ENCODE measurements around the gene TSC22D4.

The TSC22D4 gene

GRCh38 chr7:100477871-100478267 is 1.1 kb downstream of the TSC22D4 start:
- TF ChIP-seq CTCF (IDR thresholded peaks at IDR 0.05; ENCODE audit: low read depth, low read length, missing control alignments) = no peak

GRCh38 chr7:100476903-100477870 is 1.8 kb downstream of the TSC22D4 start:
- peak overlapping the region; percentile 91 for H3K4me3 ChIP-seq (ENCODE audit: low read depth, low read length)
- DNase-seq (ENCODE audit: low read depth) = no peak
- in situ Hi-C loops (cut with HindIII; ENCODE audit: low sequenced_read_pairs) = no loop called here
- peak; percentile 35 for TF ChIP-seq CTCF (IDR thresholded peaks at IDR 0.05; ENCODE audit: low read depth, low read length, missing control alignments)

More at GRCh38 chr7:100477871-100478267, 1.1 kb downstream of the TSC22D4 start:
- DNase-seq (ENCODE audit: low read depth) = no peak
- H3K4me3 ChIP-seq (ENCODE audit: low read depth, low read length) = peak overlapping the region; percentile 91
- in situ Hi-C loops (cut with HindIII; ENCODE audit: low sequenced_read_pairs) = no loop called here

- peak overlapping the region; percentile 91 for H3K4me3 ChIP-seq (ENCODE audit: low read depth, low read length)
- TF ChIP-seq CTCF (IDR thresholded peaks at IDR 0.05; ENCODE audit: low read depth, low read length, missing control alignments) = no peak
- in situ Hi-C loops (cut with HindIII; ENCODE audit: low sequenced_read_pairs) = no loop called here
- no peak for DNase-seq (ENCODE audit: low read depth)
Observed at GRCh38 chr7:100476101-100476780, 2.8 kb downstream of the TSC22D4 start.

GRCh38 chr7:100475549-100475948 is 3.5 kb downstream of the TSC22D4 start:
- TF ChIP-seq CTCF (IDR thresholded peaks at IDR 0.05; ENCODE audit: low read depth, low read length, missing control alignments) = no peak
- in situ Hi-C loops (cut with HindIII; ENCODE audit: low sequenced_read_pairs) = no loop called here
- no peak overlapping the region for H3K4me3 ChIP-seq (ENCODE audit: low read depth, low read length)
- no peak for DNase-seq (ENCODE audit: low read depth)

- H3K4me3 ChIP-seq (ENCODE audit: low read depth, low read length) = no peak overlapping the region
- no peak for DNase-seq (ENCODE audit: low read depth)
- in situ Hi-C loops (cut with HindIII; ENCODE audit: low sequenced_read_pairs) = no loop called here
- TF ChIP-seq CTCF (IDR thresholded peaks at IDR 0.05; ENCODE audit: low read depth, low read length, missing control alignments) = no peak
Observed at GRCh38 chr7:100472854-100473499, 6.0 kb downstream of the TSC22D4 start.

GRCh38 chr7:100472121-100472851 is 6.7 kb downstream of the TSC22D4 start:
- no peak overlapping the region for H3K4me3 ChIP-seq (ENCODE audit: low read depth, low read length)
- in situ Hi-C loops (cut with HindIII; ENCODE audit: low sequenced_read_pairs) = no loop called here
- no peak for DNase-seq (ENCODE audit: low read depth)
- TF ChIP-seq CTCF (IDR thresholded peaks at IDR 0.05; ENCODE audit: low read depth, low read length, missing control alignments) = no peak

Measured in astrocyte of the cerebellum (primary cell).